HG02623 (cell line): ENCODE results near the gene PRKRA.
"Not testable (repeated sequence)": the region's sequence is repeated elsewhere in the genome, so short reads cannot be mapped to it uniquely, and the experiment has no call there.

Experiments
- ATAC-seq: cut with Tn5 transposase; IDR thresholded peaks from one replicate; pipeline ENCODE4 v1.9.1; 2021; ENCODE audit warnings: moderate library complexity; ENCODE audit not compliant: unreplicated experiment

The PRKRA gene

DNA sequence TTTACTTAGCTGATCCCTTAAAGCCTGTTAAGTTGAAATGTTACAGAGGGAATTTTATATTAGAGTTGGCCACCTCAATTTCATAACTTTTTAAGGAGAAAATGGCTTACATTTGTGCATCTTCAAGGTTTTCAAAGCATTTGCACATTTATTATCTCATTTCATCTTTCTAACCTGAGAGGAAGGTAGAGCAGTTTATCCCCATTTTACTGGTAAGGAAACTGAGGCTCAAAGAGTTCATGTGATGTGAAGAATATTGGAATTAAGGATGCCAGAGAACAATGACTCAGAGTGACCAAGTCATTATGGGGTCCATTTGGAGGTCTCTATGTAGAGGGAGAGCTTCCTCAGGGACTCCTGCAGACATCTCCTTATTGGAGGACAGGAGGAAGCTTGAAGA is 35.0 kb downstream of the PRKRA start:
- ATAC-seq, result no peak

- ATAC-seq, result peak; percentile 78
Observed at GRCh38 chr2:178414266-178415247, 36.4 kb downstream of the PRKRA start.

- peak; percentile 72 for ATAC-seq
Observed at GRCh38 chr2:178413472-178414265, 37.3 kb downstream of the PRKRA start.

- ATAC-seq, result not testable (repeated sequence)
Observed at GRCh38 chr2:178412453-178412852, 38.5 kb downstream of the PRKRA start.

DNA sequence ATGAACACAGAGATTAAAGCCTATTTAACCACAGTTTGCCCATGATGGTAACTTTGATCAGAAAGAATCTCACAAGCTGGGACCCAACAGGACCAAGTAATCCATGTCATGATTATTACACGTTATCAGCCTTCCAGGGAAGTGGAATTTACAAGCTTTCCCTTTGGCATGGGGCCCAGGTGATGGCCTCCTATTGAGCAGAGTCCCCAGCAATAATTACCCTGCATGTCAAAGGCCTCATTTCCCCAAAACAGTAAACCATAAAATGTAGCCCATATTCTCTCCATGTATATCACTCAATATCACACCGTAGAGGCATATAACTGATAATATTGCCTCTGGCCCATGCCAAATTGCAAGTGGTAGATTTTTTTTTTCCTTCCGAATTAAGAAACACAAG is 38.9 kb downstream of the PRKRA start:
- ATAC-seq, result no peak

DNA sequence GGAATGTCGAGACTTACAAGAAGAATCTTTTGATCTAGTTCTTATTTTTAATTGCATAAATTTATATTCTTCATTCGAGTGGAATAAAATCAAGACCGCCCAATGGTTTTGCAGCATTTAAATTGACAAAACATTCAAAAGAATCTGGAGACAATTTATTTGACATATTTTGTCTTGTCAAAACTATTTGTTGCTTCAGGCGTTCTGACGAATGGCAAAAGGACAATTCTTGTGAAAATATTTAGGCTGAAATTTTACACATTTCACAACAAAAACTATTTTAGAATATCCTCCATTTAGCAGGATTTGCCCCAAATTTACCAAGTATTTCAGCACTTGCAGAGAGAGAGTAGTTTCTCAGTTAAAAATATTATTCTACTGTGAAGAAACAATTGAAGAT is 41.7 kb downstream of the PRKRA start:
- no peak for ATAC-seq

GRCh38 chr2:178404368-178404767 is 46.6 kb downstream of the PRKRA start:
- peak; percentile 99 for ATAC-seq

- ATAC-seq, result peak; percentile 23
Observed at GRCh38 chr2:178403671-178404306, 47.2 kb downstream of the PRKRA start.

GRCh38 chr2:178401994-178402437 is 49.0 kb downstream of the PRKRA start:
- ATAC-seq, result no peak

- peak; percentile 85 for ATAC-seq
Observed at GRCh38 chr2:178397002-178397605, 53.9 kb downstream of the PRKRA start.

- no peak for ATAC-seq
Observed at GRCh38 chr2:178395941-178396570, 54.9 kb downstream of the PRKRA start.

DNA sequence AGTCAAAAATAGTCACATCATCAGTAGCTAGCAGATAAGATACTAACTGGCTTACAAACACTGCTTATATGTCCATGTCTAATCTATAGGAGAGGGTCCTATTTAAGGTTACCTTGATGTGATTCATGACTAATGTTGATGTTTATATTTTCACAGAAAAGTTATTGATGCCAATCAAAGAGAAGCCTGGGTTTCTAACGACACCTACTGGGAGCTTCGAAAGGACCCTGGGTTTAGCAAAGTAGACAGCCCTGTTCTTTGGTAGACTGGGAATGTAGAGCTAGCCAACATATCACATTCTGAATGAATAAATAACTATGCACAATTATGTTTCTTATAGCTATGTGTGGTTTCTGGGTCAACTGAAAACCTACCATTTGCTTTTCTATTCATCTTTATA is 55.7 kb downstream of the PRKRA start:
- ATAC-seq, result no peak

GRCh38 chr2:178394859-178395258 is 56.1 kb downstream of the PRKRA start:
- ATAC-seq, result no peak

- ATAC-seq, result no peak
Observed at GRCh38 chr2:178392215-178392614, 58.8 kb downstream of the PRKRA start.

GRCh38 chr2:178391701-178392100 is 59.3 kb downstream of the PRKRA start:
- no peak for ATAC-seq

GRCh38 chr2:178388287-178388686 is 62.7 kb downstream of the PRKRA start:
- ATAC-seq, result no peak

- ATAC-seq, result no peak
Observed at GRCh38 chr2:178386986-178387597, 63.9 kb downstream of the PRKRA start.

DNA sequence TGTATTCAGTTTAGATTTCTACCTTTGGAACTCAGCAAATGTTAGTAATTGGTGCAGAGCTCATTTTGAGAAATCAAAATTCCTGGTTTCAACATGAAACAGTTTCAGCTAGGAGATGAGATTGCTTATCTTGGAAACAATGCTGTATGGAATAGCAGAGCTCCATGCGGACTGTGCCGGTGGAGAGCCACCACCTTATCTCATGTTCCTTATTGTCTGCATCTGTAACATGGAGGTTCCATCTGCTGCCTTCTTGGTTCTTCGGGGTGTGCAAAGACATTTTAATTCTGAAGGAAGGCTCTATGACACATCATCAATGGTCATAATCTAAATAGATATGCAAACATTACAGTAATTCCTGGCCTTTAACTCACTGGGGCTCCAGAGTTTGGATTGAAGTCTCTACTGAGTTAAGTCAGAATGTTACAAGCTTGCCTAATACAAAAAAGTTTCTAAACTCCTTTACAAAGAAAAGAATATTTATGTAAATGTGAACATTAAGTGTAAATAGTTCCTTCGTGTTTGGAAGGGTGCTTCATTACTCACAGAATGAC is 65.3 kb downstream of the PRKRA start:
- no peak for ATAC-seq

- no peak for ATAC-seq
Observed at GRCh38 chr2:178383718-178384117, 67.3 kb downstream of the PRKRA start.
